ENCODE data around the gene CCL2.

DNA sequence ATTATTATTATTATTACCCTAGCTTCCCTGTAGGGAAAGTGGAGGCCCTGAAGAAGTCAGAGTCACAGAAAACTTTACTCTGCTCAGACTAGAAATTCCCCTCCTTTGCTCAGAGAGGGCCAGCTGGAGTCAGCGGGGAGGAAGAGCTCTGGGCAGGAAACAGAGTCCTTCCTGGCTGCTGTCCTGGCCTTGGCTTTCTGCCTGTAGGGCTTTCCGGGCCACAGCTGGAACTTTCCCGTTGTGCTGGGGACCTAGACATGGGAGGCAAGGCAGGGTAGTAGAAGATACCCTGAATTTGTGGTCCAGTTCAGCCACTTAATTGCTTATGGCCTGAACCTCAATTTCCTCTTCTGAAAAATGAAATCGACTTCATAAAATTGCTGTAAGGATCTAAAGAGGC, 14.0 kb upstream of the CCL2 start:
- TF ChIP-seq, protein P1, sequence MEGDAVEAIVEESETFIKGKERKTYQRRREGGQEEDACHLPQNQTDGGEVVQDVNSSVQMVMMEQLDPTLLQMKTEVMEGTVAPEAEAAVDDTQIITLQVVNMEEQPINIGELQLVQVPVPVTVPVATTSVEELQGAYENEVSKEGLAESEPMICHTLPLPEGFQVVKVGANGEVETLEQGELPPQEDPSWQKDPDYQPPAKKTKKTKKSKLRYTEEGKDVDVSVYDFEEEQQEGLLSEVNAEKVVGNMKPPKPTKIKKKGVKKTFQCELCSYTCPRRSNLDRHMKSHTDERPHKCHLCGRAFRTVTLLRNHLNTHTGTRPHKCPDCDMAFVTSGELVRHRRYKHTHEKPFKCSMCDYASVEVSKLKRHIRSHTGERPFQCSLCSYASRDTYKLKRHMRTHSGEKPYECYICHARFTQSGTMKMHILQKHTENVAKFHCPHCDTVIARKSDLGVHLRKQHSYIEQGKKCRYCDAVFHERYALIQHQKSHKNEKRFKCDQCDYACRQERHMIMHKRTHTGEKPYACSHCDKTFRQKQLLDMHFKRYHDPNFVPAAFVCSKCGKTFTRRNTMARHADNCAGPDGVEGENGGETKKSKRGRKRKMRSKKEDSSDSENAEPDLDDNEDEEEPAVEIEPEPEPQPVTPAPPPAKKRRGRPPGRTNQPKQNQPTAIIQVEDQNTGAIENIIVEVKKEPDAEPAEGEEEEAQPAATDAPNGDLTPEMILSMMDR (conservative IDR thresholded peaks at IDR 0.05), result no peak
- no peak for TF ChIP-seq ZFX (IDR thresholded peaks at IDR 0.05)
